H1 (cell line): ENCODE measurements around the gene RPLP2. TPM values are rescaled to one million over a fixed set of nuclear protein-coding genes. Genes with fewer than 3 reads are reported as not detected.

Experiments used
- CTCF ChIA-PET: fragments of 300-600 bp; sonication (Branson Sonifier 250); formaldehyde crosslinking; loops from one replicate; lab custom pipeline; 2021; ENCODE audit not compliant: partially characterized antibody; lab: Charles Lee
- POLR2A ChIA-PET: fragments of 300-600 bp; sonication (Branson Sonifier 250); formaldehyde crosslinking; loops from one replicate; lab custom pipeline; 2021; ENCODE audit warnings: inconsistent platforms; ENCODE audit not compliant: partially characterized antibody; lab: Charles Lee
- DNase-seq, 2 experiments: peaks; one replicate each; pipeline versions ENCODE4 v3.0.0 to v3.0.0-alpha.2; 2010 to 2022; ENCODE audit warnings: low spot score in 2 of 2, low read depth in 1 of 2, mixed read lengths in 1 of 2
- FAIRE-seq: peaks from 2 replicates; lab custom pipeline; 2011; peaks lifted over from hg19 to GRCh38; lab: Jason Lieb, UNC
- H2AFZ ChIP-seq: 2 replicates; pipeline ENCODE4 v1.8.1; 2012; ENCODE audit warnings: low read length, inconsistent platforms
- H2AK5ac ChIP-seq: 2 replicates; pipeline ENCODE4 v1.6.1; 2013; ENCODE audit warnings: low read depth, low read length
- H2BK120ac ChIP-seq: replicated peaks from 2 replicates; pipeline ENCODE3; 2013; ENCODE audit warnings: low read depth, low read length, inconsistent platforms
- H2BK12ac ChIP-seq: 2 replicates; pipeline ENCODE4 v1.6.1; 2013; ENCODE audit warnings: low read depth, low read length
- H2BK15ac ChIP-seq: 2 replicates; pipeline ENCODE4 v1.6.1; 2013; ENCODE audit warnings: low read length
- H2BK20ac ChIP-seq: 2 replicates; pipeline ENCODE4 v1.6.1; 2013; ENCODE audit warnings: low read length
- H2BK5ac ChIP-seq: 2 replicates; pipeline ENCODE4 v1.6.1; 2013; ENCODE audit warnings: low read depth, low read length
- H3K14ac ChIP-seq: 2 replicates; pipeline ENCODE4 v1.6.1; 2013; ENCODE audit warnings: inconsistent platforms; ENCODE audit not compliant: insufficient read length
- H3K18ac ChIP-seq: 2 replicates; pipeline ENCODE4 v1.6.1; 2013; ENCODE audit warnings: low read length; ENCODE audit errors: extremely low read depth
- H3K23ac ChIP-seq: 2 replicates; pipeline ENCODE4 v1.6.1; 2013; ENCODE audit warnings: inconsistent platforms; ENCODE audit not compliant: insufficient read length
- H3K23me2 ChIP-seq: 2 replicates; pipeline ENCODE4 v1.6.1; 2013; ENCODE audit warnings: low read depth, low read length
- H3K27ac ChIP-seq: 2 replicates; pipeline ENCODE4 v1.6.1; 2011; ENCODE audit warnings: low read depth, low read length, inconsistent platforms
- H3K27me3 ChIP-seq, 4 experiments: replicated peaks in 1 of 4; 1 replicate in 1 of 4; 2 replicates in 3 of 4; pipeline versions ENCODE4 v1.6.1 to v1.8.1; 2011 to 2013; ENCODE audit warnings: low read length in 3 of 4, mild to moderate bottlenecking in 3 of 4, inconsistent platforms in 2 of 4, mixed read lengths in 2 of 4, moderate library complexity in 1 of 4; ENCODE audit not compliant: control insufficient read depth in 3 of 4, insufficient read depth in 3 of 4; ENCODE audit errors: extremely low read depth in 1 of 4
- H3K36me3 ChIP-seq, 4 experiments: 2 replicates each; pipeline versions ENCODE4 v1.6.1 to v1.8.1; 2011 to 2013; ENCODE audit warnings: mild to moderate bottlenecking in 4 of 4, low read length in 3 of 4, moderate library complexity in 2 of 4, control low read depth in 1 of 4, inconsistent platforms in 1 of 4; ENCODE audit not compliant: insufficient read depth in 4 of 4, control insufficient read depth in 2 of 4
- H3K4ac ChIP-seq: replicated peaks from 2 replicates; pipeline ENCODE3; 2013; ENCODE audit warnings: low read length, low read depth, mixed read lengths, inconsistent platforms; ENCODE audit not compliant: insufficient read length
- H3K4me1 ChIP-seq, 4 experiments: replicated peaks in 1 of 4; 1 replicate in 1 of 4; 2 replicates in 3 of 4; pipeline versions ENCODE4 v1.6.1 to v1.8.1; 2011 to 2013; ENCODE audit warnings: low read length in 3 of 4, inconsistent platforms in 2 of 4, mixed read lengths in 1 of 4; ENCODE audit not compliant: insufficient read depth in 4 of 4, control insufficient read depth in 3 of 4
- H3K4me2 ChIP-seq, 2 experiments: 2 replicates each; pipeline versions ENCODE4 v1.6.1 to v1.8.1; 2011 to 2013; ENCODE audit warnings: low read depth in 2 of 2, low read length in 2 of 2, control low read depth in 1 of 2, inconsistent platforms in 1 of 2, mild to moderate bottlenecking in 1 of 2; ENCODE audit not compliant: insufficient read depth in 1 of 2
- H3K4me3 ChIP-seq, 4 experiments: fragments of 200-600, 300-600 bp in 1 of 4; sonication (generic), shearing (Covaris generic), sonication (Bioruptor Twin) in 1 of 4; 2 replicates each; pipeline versions ENCODE4 v1.5.1 to v1.8.1; 2011 to 2016; ENCODE audit warnings: low read length in 4 of 4, low read depth in 3 of 4, control low read depth in 2 of 4, inconsistent platforms in 2 of 4, mild to moderate bottlenecking in 2 of 4, mixed read lengths in 1 of 4, moderate library complexity in 1 of 4; ENCODE audit not compliant: insufficient read depth in 2 of 4; ENCODE audit errors: extremely low read depth in 1 of 4
- H3K56ac ChIP-seq: replicated peaks from 2 replicates; pipeline ENCODE3; 2013; ENCODE audit warnings: low read depth, mild to moderate bottlenecking, mixed read lengths, low read length, inconsistent platforms; ENCODE audit not compliant: insufficient read length
- H3K79me1 ChIP-seq: 2 replicates; pipeline ENCODE4 v1.6.1; 2013; ENCODE audit warnings: low read depth, low read length, control low read depth
- H3K79me2 ChIP-seq, 2 experiments: 2 replicates each; pipeline versions ENCODE4 v1.6.1 to v1.8.1; 2012 to 2013; ENCODE audit warnings: low read length in 2 of 2, mild to moderate bottlenecking in 2 of 2, inconsistent platforms in 1 of 2; ENCODE audit not compliant: insufficient read depth in 2 of 2, control insufficient read depth in 1 of 2
- H3K9ac ChIP-seq, 4 experiments: replicated peaks in 1 of 4; 1 replicate in 1 of 4; 2 replicates in 3 of 4; pipeline versions ENCODE4 v1.6.1 to v1.8.1; 2011 to 2013; ENCODE audit warnings: low read depth in 3 of 4, low read length in 3 of 4, control low read depth in 2 of 4, mild to moderate bottlenecking in 2 of 4, moderate library complexity in 2 of 4, inconsistent platforms in 1 of 4; ENCODE audit errors: extremely low read depth in 1 of 4
- H3K9me3 ChIP-seq, 2 experiments: 2 replicates each; pipeline versions ENCODE4 v1.6.1 to v1.8.1; 2012 to 2013; ENCODE audit warnings: mild to moderate bottlenecking in 2 of 2, moderate library complexity in 2 of 2, control low read depth in 1 of 2, inconsistent platforms in 1 of 2, low read depth in 1 of 2, low read length in 1 of 2, mixed read lengths in 1 of 2; ENCODE audit not compliant: insufficient read depth in 2 of 2
- H4K20me1 ChIP-seq, 2 experiments: replicated peaks in 1 of 2; 2 replicates each; pipeline versions ENCODE3 to v1.8.1; 2011 to 2013; ENCODE audit warnings: inconsistent platforms in 2 of 2, low read length in 2 of 2, mild to moderate bottlenecking in 1 of 2; ENCODE audit not compliant: insufficient read depth in 2 of 2, control insufficient read depth in 1 of 2
- H4K5ac ChIP-seq: 2 replicates; pipeline ENCODE4 v1.6.1; 2013; ENCODE audit warnings: low read length, low read depth, mixed read lengths, inconsistent platforms; ENCODE audit not compliant: insufficient read length
- H4K8ac ChIP-seq: 2 replicates; pipeline ENCODE4 v1.8.0; 2013; ENCODE audit warnings: mild to moderate bottlenecking, moderate library complexity, low read length, inconsistent platforms; ENCODE audit not compliant: insufficient read depth; ENCODE audit errors: extremely low read depth
- H4K91ac ChIP-seq: replicated peaks from 2 replicates; pipeline ENCODE3; 2013; ENCODE audit warnings: low read length, mixed read lengths, inconsistent platforms; ENCODE audit not compliant: insufficient read length
- BCL11A ChIP-seq, 2 experiments: IDR thresholded peaks; one replicate each; pipeline ENCODE4 v1.6.1; 2011; ENCODE audit warnings: low read depth in 2 of 2, low read length in 2 of 2, mild to moderate bottlenecking in 2 of 2
- BRCA1 ChIP-seq: IDR thresholded peaks from 2 replicates; pipeline ENCODE4 v1.6.1; 2012; ENCODE audit warnings: low read depth, low read length, improper control_type of control experiment
- GABPA ChIP-seq: IDR thresholded peaks from 2 replicates; pipeline ENCODE4 v1.6.1; 2011; ENCODE audit warnings: mild to moderate bottlenecking, low read length, moderate library complexity, borderline replicate concordance; ENCODE audit not compliant: insufficient read depth
- NANOG ChIP-seq: IDR thresholded peaks from 2 replicates; pipeline ENCODE4 v1.6.1; 2011; ENCODE audit warnings: low read length, low read depth, mild to moderate bottlenecking, inconsistent platforms; ENCODE audit not compliant: insufficient read depth, poor library complexity, severe bottlenecking
- RBBP5 ChIP-seq: IDR thresholded peaks from 2 replicates; pipeline ENCODE4 v1.7.1; 2012; ENCODE audit warnings: low read depth, mild to moderate bottlenecking, inconsistent platforms, low read length, moderate library complexity, borderline replicate concordance
- SIN3A ChIP-seq, 2 experiments: IDR thresholded peaks in 1 of 2; conservative IDR thresholded peaks in 1 of 2; 2 replicates each; pipeline ENCODE4 v1.6.1; 2011 to 2012; ENCODE audit warnings: low read length in 2 of 2, improper control_type of control experiment in 1 of 2, low read depth in 1 of 2, mild to moderate bottlenecking in 1 of 2
- SP4 ChIP-seq: IDR thresholded peaks from 2 replicates; pipeline ENCODE4 v1.6.1; 2012; ENCODE audit warnings: low read length, inconsistent platforms
- TBP ChIP-seq: IDR thresholded peaks from 2 replicates; pipeline ENCODE4 v1.6.1; 2011; ENCODE audit warnings: low read depth, low read length, improper control_type of control experiment
- WGBS, 2 experiments: shearing (Covaris generic) in 1 of 2; methylation state at CpG; one replicate each; pipeline versions ENCODE4 v1.1.6 to v1.1.7; 2013 to 2015; ENCODE audit warnings: low lambda C conversion rate in 2 of 2, mixed read lengths in 2 of 2, inconsistent platforms in 1 of 2, low coverage in 1 of 2, missing lambda C conversion rate in 1 of 2; ENCODE audit not compliant: insufficient replicate concordance in 2 of 2, insufficient coverage in 1 of 2, insufficient read length in 1 of 2; ENCODE audit errors: extremely low coverage in 1 of 2, missing lambda C conversion rate in 1 of 2; 5-methylcytosine and 5-hydroxymethylcytosine counted together
- polyA plus RNA-seq, 7 experiments: library from polyadenylated mRNA; depleted of rRNA in 3 of 7; stranded (reverse) in 5 of 7; unstranded in 2 of 7; fragments of >200 nt in 5 of 7; fragments of 200-250 nt in 2 of 7; gene quantifications; 1 replicate in 5 of 7; 2 replicates in 1 of 7; 4 replicates in 1 of 7; pipeline versions ENCODE4 v1.2.1 to v1.2.3, GENCODE V29; 2011 to 2013; ENCODE audit warnings: missing spikeins in 2 of 7, mixed read lengths in 2 of 7
- total RNA-seq: library from RNA; stranded (reverse); fragmentation: NEBNext Ultra II Directional; extraction: Animal tissue kit (Norgen Biotek cat#: 25700); gene quantifications from 2 replicates; pipeline ENCODE4 v1.2.1, GENCODE V29; 2021
- TF ChIP-seq, protein P1 (sequence below), 3 experiments: IDR thresholded peaks; 1 replicate in 2 of 3; 2 replicates in 1 of 3; pipeline versions ENCODE4 v1.5.1 to v1.6.1; 2011; ENCODE audit warnings: low read length in 3 of 3, mild to moderate bottlenecking in 3 of 3, inconsistent platforms in 2 of 3, low read depth in 1 of 3, moderate library complexity in 1 of 3; ENCODE audit not compliant: insufficient read depth in 1 of 3; ENCODE audit errors: control extremely low read depth in 1 of 3

The RPLP2 gene
- total and polyA plus RNA-seq, 2 of the 8 experiments (the other 6 are each of a cell fraction or from before 2014, with no cell fraction given) = 1,789 to 2,106 TPM

- no peak overlapping the region; the same call in 1 of the 2 replicates for H4K8ac ChIP-seq
- peaks cover 0 to 36% (median 30%) of the 10 kb centered on the region in 4 experiments; a peak in 6 of 7 replicates for H3K4me1 ChIP-seq
- H3K79me1 ChIP-seq = peaks cover 3% of the 10 kb centered on the region
- H2BK15ac ChIP-seq = no peak overlapping the region
- H2BK5ac ChIP-seq = no peak overlapping the region
- H3K9me3 ChIP-seq = no peaks in the 10 kb centered on the region
- H4K91ac ChIP-seq = no peak overlapping the region
- H2BK12ac ChIP-seq = no peak overlapping the region
- POLR2A ChIA-PET = interaction anchor here (0.6 to 13.8 kb wide), 19 partner anchors 8 to 353 kb away, joined by 3 to 234 read pairs (median 4); partner anchors contain the start of genes CD151, POLR2L and TSPAN4
- H3K56ac ChIP-seq = no peak overlapping the region
- H3K14ac ChIP-seq = no peak overlapping the region
- H3K4me3 ChIP-seq = no peak overlapping the region
- no peak overlapping the region for H2AFZ ChIP-seq
- no peak overlapping the region for H3K27ac ChIP-seq
- H3K79me2 ChIP-seq = no peaks in the 10 kb centered on the region
- H3K23ac ChIP-seq = no peak overlapping the region
- no peak overlapping the region for H2BK20ac ChIP-seq
- CTCF ChIA-PET = interaction anchor here (0.9 to 10.5 kb wide), 5 partner anchors 14 to 116 kb away, joined by 3 to 74 read pairs (median 3); partner anchors contain the start of gene TSPAN4
- DNase-seq = no peak
- H4K5ac ChIP-seq = no peak overlapping the region
- WGBS, 2 experiments = 86% methylated on average over 16 of the region's 31 CpGs; no CpG with 5 or more reads in 1 of the 2 experiments
- no peak overlapping the region for H2BK120ac ChIP-seq
- no peak overlapping the region for H2AK5ac ChIP-seq
- H3K36me3 ChIP-seq = no peaks in the 10 kb centered on the region; a peak in 1 of 8 replicates
- H3K9ac ChIP-seq = no peak overlapping the region
- H3K4me2 ChIP-seq = no peak overlapping the region
- no peak for FAIRE-seq
- peaks cover 12 to 55% of the 10 kb centered on the region in 2 experiments for H4K20me1 ChIP-seq
- H3K27me3 ChIP-seq = peaks cover 0 to 2% (median 0%) of the 10 kb centered on the region in 4 experiments; a peak in 2 of 7 replicates
- no peak overlapping the region for H3K4ac ChIP-seq
- no peaks in the 10 kb centered on the region for H3K23me2 ChIP-seq
- H3K18ac ChIP-seq = no peak overlapping the region
- TF ChIP-seq GABPA = no peak
- no peak for TF ChIP-seq RBBP5
- no peak for TF ChIP-seq BCL11A (IDR thresholded peaks at IDR 0.05; ENCODE audit: low read depth in 2 of 2, low read length in 2 of 2)
- TF ChIP-seq NANOG = no peak
- TF ChIP-seq, protein P1, sequence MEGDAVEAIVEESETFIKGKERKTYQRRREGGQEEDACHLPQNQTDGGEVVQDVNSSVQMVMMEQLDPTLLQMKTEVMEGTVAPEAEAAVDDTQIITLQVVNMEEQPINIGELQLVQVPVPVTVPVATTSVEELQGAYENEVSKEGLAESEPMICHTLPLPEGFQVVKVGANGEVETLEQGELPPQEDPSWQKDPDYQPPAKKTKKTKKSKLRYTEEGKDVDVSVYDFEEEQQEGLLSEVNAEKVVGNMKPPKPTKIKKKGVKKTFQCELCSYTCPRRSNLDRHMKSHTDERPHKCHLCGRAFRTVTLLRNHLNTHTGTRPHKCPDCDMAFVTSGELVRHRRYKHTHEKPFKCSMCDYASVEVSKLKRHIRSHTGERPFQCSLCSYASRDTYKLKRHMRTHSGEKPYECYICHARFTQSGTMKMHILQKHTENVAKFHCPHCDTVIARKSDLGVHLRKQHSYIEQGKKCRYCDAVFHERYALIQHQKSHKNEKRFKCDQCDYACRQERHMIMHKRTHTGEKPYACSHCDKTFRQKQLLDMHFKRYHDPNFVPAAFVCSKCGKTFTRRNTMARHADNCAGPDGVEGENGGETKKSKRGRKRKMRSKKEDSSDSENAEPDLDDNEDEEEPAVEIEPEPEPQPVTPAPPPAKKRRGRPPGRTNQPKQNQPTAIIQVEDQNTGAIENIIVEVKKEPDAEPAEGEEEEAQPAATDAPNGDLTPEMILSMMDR (IDR thresholded peaks at IDR 0.05; ENCODE audit: control extremely low read depth in 1 of 3, insufficient read depth in 1 of 3, low read depth in 1 of 3, low read length in 3 of 3) = no peak
- no peak for TF ChIP-seq TBP
- TF ChIP-seq BRCA1 = no peak
- TF ChIP-seq SIN3A (conservative IDR thresholded peaks at IDR 0.05 in 1 of 2, IDR thresholded peaks at IDR 0.05 in 1 of 2; ENCODE audit: low read depth in 1 of 2, low read length in 2 of 2) = no peak
- TF ChIP-seq SP4 = no peak
Measured at GRCh38 chr11:859394-860131, 49.8 kb downstream of the RPLP2 start.
